Activated gamma-delta T cell treated with anti-CD3 and anti-CD28 coated beads, Interleukin-2, amount 50 U/mL, for 16 hours (primary cell): ENCODE results near the gene PGAP1.

Experiments
- DNase-seq: peaks from one replicate; pipeline ENCODE4 v3.0.0-alpha.2; 2020; ENCODE audit warnings: low read depth

The PGAP1 gene

DNA sequence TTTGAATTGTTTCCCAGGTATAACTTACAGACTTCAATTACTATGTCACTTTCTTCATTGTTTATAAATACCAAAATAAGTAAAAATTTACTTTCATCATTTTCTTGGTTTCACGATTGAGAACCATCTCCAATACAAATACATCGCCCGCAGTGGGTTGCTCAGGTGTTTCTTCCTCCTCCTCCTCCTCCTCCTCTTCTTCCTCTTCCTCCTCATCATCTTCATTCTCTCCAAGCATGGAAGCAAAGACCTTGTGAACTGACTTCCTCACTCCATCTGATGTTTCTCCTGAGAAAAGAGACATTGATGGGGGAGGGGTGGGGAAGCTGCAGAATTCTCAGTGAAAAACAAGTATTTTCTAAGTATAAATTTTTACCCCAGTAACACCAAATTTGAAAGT, 133.6 kb downstream of the PGAP1 start:
- no peak for DNase-seq

- no peak for DNase-seq
Measured at GRCh38 chr2:196783431-196784094, 142.9 kb downstream of the PGAP1 start.
